Measurements from ENCODE around the gene MRPL43.

- no peak for TF ChIP-seq CTCF (conservative IDR thresholded peaks at IDR 0.05; ENCODE audit: low read depth in 2 of 2)
- TF ChIP-seq POLR2AphosphoS5 (IDR thresholded peaks at IDR 0.05; ENCODE audit: low read depth) = no peak
- TF ChIP-seq EZH2phosphoT487 (IDR thresholded peaks at IDR 0.05; ENCODE audit: unreplicated experiment) = no peak
- no peak for TF ChIP-seq ETS1 (IDR thresholded peaks at IDR 0.05)
- TF ChIP-seq EZH2 (IDR thresholded peaks at IDR 0.05; ENCODE audit: low read depth, unreplicated experiment) = no peak
- TF ChIP-seq REST (IDR thresholded peaks at IDR 0.05; ENCODE audit: unreplicated experiment) = no peak
- no peak for TF ChIP-seq STAT1 (IDR thresholded peaks at IDR 0.05; ENCODE audit: unreplicated experiment)
- TF ChIP-seq CREB1 (CRISPR knock-in tag; IDR thresholded peaks at IDR 0.05; ENCODE audit: low read depth) = no peak
- TF ChIP-seq ZNF331 (CRISPR knock-in tag; IDR thresholded peaks at IDR 0.05; ENCODE audit: low read depth) = no peak
- TF ChIP-seq ZNF114 (CRISPR knock-in tag; IDR thresholded peaks at IDR 0.05) = no peak
Observed at GRCh38 chr10:100980311-100980710, 7.0 kb downstream of the MRPL43 start.
